NOMO-1 (cell line): ENCODE measurements around the gene DAPK3.
"Not testable (repeated sequence)": the region's sequence is repeated elsewhere in the genome, so short reads cannot be mapped to it uniquely, and the experiment has no call there.

ENCODE experiments used
- DNase-seq, 2 experiments: peaks; one replicate each; lab custom pipeline; 2025; ENCODE audit not compliant: unreplicated experiment in 2 of 2; lab: John Stamatoyannopoulos, UW

DAPK3 gene

GRCh38 chr19:3980353-3981251 is 9.7 kb upstream of the DAPK3 start:
- no peak for DNase-seq

- DNase-seq, result no peak
Measured at GRCh38 chr19:3979674-3980352, 8.9 kb upstream of the DAPK3 start.

GRCh38 chr19:3979289-3979673 is 8.4 kb upstream of the DAPK3 start:
- no peak for DNase-seq

GRCh38 chr19:3978145-3978544 is 7.2 kb upstream of the DAPK3 start:
- no peak for DNase-seq

GRCh38 chr19:3977242-3978143 is 6.6 kb upstream of the DAPK3 start:
- no peak for DNase-seq

- DNase-seq, result no peak
Measured at GRCh38 chr19:3976495-3977241, 5.8 kb upstream of the DAPK3 start.

- DNase-seq, result no peak
Measured at GRCh38 chr19:3975637-3976087, 4.8 kb upstream of the DAPK3 start.

- DNase-seq, result no peak
Measured at GRCh38 chr19:3975144-3975543, 4.2 kb upstream of the DAPK3 start.

GRCh38 chr19:3970313-3970807 is 539 bp downstream of the DAPK3 start:
- DNase-seq, result no peak

- DNase-seq, result no peak
Measured at GRCh38 chr19:3969435-3970312, 1.2 kb downstream of the DAPK3 start.

GRCh38 chr19:3968556-3969434 is 2.1 kb downstream of the DAPK3 start:
- DNase-seq, result no peak

GRCh38 chr19:3967983-3968382 is 2.9 kb downstream of the DAPK3 start:
- not testable (repeated sequence) for DNase-seq

GRCh38 chr19:3966051-3967017 is 4.6 kb downstream of the DAPK3 start:
- no peak for DNase-seq

GRCh38 chr19:3964256-3965194 is 6.4 kb downstream of the DAPK3 start:
- DNase-seq, result no peak

GRCh38 chr19:3963458-3964255 is 7.2 kb downstream of the DAPK3 start:
- DNase-seq, result no peak
